ENCODE results near the gene CCDC194.

The CCDC194 gene, protein sequence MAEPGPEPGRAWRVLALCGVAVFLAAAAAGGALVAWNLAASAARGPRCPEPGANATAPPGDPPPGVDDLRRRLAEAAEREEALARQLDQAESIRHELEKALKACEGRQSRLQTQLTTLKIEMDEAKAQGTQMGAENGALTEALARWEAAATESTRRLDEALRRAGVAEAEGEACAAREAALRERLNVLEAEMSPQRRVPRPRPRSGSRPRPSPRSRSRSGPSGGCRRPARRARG
- 0.24 to 2.0 (median 0.67) reads per million in 9 experiments for total RNA-seq

DNA sequence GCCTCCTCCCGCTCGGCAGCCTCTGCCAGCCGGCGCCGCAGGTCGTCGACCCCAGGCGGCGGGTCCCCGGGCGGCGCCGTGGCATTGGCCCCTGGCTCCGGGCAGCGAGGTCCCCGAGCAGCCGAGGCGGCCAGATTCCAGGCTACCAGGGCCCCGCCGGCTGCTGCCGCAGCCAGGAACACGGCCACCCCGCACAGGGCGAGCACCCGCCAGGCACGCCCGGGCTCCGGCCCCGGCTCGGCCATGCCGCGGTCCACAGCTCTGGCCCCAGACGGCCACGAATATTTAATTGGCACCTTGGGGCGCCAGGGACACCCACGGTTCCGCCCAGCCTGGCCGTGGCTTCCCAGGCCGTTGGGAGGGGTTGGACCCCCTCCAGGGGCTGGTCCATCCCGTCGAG lies at the start of gene CCDC194:
TSS of gene CCDC194 (minus strand) at position 283 of the 400 bp plus-strand sequence. CDS start at position 245, 38 bp downstream.
- Mint-ChIP-seq H3K4me3 (peak within 1 kb of the TSS in 1 of 2 donors; percentile 23), H3K36me3 (ENCODE audit: insufficient read depth) (peaks cover 10% of the 10 kb centered on the region), H3K4me1 (ENCODE audit: low read depth in 2 of 2) (peaks cover 19 to 20% of the 10 kb centered on the region in 2 donors), H3K27ac (peak within 1 kb of the TSS in 1 of 2 donors; percentile 75), H3K9me3 (no peaks in the 10 kb centered on the region), H3K27me3 (no peaks in the 10 kb centered on the region)
- ATAC-seq (replicated peaks) (no peak), DNase-seq (no peak)

- Mint-ChIP-seq H3K4me3 (no peak overlapping the region), H3K4me1 (ENCODE audit: low read depth in 2 of 2) (no peaks in the 10 kb centered on the region), H3K9me3 (no peaks in the 10 kb centered on the region), H3K36me3 (ENCODE audit: insufficient read depth) (peaks cover 3% of the 10 kb centered on the region), H3K27me3 (peaks cover 6 to 7% of the 10 kb centered on the region in 2 donors), H3K27ac (no peak overlapping the region)
- ATAC-seq (replicated peaks) (peak; percentile 48), DNase-seq (no peak)
Observed at GRCh38 chr19:17441241-17442021, 47.4 kb upstream of the CCDC194 start.

DNA sequence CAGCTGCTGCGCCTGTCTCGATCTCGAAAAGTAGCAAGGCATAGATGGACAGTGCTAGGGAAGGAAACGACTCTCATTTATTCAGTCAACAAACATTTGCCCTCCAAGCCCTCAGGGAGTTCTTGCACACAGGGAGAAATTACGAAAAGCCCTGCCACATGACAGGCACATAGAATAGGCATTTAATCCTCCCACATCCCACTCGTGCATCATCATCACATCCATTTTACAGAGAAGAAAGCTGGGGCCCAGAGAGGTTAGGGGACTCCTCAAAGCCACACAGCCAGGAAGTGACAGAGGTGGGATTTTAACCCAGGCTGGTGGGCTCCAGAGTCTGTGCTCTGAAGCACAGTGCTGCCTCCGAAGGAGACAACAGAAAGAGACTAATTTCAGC lies 42.9 kb upstream of the CCDC194 start:
- Mint-ChIP-seq H3K27me3 (peaks cover 6 to 7% of the 10 kb centered on the region in 2 donors), H3K27ac (no peak overlapping the region), H3K9me3 (no peaks in the 10 kb centered on the region), H3K4me1 (ENCODE audit: low read depth in 2 of 2) (no peaks in the 10 kb centered on the region), H3K36me3 (ENCODE audit: insufficient read depth) (peaks cover 3% of the 10 kb centered on the region), H3K4me3 (no peak overlapping the region)
- no peak for ATAC-seq (replicated peaks)
- no peak for DNase-seq

DNA sequence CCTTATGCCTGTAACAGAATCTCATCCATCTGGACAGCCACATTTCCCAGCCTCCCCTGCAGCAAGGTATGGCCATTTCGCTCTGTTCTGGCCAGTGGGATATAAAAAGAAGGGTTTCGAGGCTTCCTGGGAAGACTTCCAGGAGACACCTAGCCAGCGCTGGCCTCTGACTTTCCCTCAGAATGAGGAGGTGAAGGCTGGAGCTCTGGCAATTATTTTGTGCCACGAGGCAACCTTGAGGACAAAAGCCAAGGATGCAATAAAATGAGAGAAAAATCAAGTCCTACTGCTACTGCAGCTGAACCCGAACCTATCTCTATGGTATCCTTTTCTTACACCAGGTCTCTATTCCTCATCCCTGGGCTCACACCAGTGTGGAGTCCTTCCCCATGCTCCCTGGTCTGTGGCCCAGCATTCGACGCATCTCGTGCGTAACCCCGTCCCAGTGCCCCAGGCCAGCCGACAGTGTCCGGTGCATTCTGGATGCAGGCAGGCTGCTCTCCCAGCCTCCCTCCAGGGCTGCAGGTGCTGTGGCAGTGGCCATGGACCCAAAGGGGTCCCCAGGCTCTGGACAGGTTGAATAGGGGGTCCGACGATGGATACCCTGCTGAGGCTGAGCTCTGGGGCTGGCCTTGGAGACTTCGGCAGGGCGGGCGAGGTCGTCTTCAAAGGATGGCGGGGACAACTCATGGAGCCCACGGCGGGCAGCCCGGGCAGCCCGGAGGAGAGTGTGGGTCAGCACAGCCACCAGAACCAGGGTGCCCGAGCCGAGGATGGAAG lies 42.3 kb upstream of the CCDC194 start:
- Mint-ChIP-seq H3K9me3 (no peaks in the 10 kb centered on the region), H3K4me1 (ENCODE audit: low read depth in 2 of 2) (no peaks in the 10 kb centered on the region), H3K4me3 (no peak overlapping the region), H3K27ac (no peak overlapping the region), H3K27me3 (peaks cover 6 to 7% of the 10 kb centered on the region in 2 donors), H3K36me3 (ENCODE audit: insufficient read depth) (peaks cover 3% of the 10 kb centered on the region)
- ATAC-seq (replicated peaks) (no peak), DNase-seq (no peak)

DNA sequence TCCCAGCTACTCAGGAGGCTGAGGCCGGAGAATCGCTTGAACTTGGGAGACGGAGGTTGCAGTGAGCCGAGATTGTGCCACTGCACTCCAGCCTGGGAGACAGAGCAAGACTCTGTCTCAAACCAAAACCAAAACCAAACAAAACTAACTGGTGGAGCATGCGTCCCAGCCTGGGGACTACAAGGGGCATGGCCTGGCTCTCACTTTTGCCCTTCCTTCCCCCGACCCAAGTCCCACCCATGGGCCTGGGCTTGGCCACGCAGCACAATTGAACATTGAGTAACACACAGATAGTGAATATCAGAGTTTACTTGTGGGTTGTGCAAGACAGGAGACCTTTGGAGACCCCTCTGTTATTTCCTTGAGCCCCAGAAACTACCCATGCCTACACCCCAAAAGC lies 41.2 kb upstream of the CCDC194 start:
- no peak overlapping the region for H3K4me3 Mint-ChIP-seq
- ATAC-seq (replicated peaks): no peak
- DNase-seq: no peak
- peaks cover 3% of the 10 kb centered on the region for H3K36me3 Mint-ChIP-seq (ENCODE audit: insufficient read depth)
- H3K4me1 Mint-ChIP-seq (ENCODE audit: low read depth in 2 of 2): no peaks in the 10 kb centered on the region
- H3K27me3 Mint-ChIP-seq: peaks cover 6 to 7% of the 10 kb centered on the region in 2 donors
- no peaks in the 10 kb centered on the region for H3K9me3 Mint-ChIP-seq
- H3K27ac Mint-ChIP-seq: no peak overlapping the region

- H3K27me3 Mint-ChIP-seq: no peaks in the 10 kb centered on the region
- no peaks in the 10 kb centered on the region for H3K36me3 Mint-ChIP-seq (ENCODE audit: insufficient read depth)
- H3K4me3 Mint-ChIP-seq: no peak overlapping the region
- no peak overlapping the region for H3K27ac Mint-ChIP-seq
- H3K9me3 Mint-ChIP-seq: no peaks in the 10 kb centered on the region
- no peak for DNase-seq
- no peak for ATAC-seq (replicated peaks)
- no peaks in the 10 kb centered on the region for H3K4me1 Mint-ChIP-seq (ENCODE audit: low read depth in 2 of 2)
Observed at GRCh38 chr19:17431417-17431816, 37.4 kb upstream of the CCDC194 start.

DNA sequence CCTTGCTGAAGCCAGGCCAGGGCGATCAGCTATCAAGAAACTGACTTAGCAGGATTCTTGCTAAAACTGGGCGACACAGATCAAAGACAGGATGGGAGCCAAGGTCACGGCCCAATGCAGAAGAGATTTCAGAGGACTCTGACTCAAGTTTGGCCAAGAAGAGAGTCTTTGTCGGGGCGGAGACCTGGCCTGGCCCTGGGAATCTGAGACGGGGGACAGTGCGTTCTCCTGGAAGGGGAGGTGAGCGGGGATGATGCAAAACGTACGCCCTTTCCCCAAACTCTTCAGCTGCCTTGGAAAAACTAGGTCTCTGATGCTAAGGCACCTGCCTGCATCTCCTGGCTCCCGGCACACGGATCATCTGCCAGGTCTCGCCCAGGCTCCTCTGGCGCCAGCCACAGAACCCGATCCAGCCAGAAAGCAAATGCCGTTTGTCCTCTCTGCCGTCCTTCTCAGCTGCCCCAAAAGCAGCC lies 35.7 kb upstream of the CCDC194 start:
- ATAC-seq (replicated peaks) (no peak), DNase-seq (no peak)
- Mint-ChIP-seq H3K36me3 (ENCODE audit: insufficient read depth) (no peaks in the 10 kb centered on the region), H3K27ac (no peak overlapping the region), H3K4me3 (no peak overlapping the region), H3K27me3 (no peaks in the 10 kb centered on the region), H3K9me3 (no peaks in the 10 kb centered on the region), H3K4me1 (ENCODE audit: low read depth in 2 of 2) (no peaks in the 10 kb centered on the region)

DNA sequence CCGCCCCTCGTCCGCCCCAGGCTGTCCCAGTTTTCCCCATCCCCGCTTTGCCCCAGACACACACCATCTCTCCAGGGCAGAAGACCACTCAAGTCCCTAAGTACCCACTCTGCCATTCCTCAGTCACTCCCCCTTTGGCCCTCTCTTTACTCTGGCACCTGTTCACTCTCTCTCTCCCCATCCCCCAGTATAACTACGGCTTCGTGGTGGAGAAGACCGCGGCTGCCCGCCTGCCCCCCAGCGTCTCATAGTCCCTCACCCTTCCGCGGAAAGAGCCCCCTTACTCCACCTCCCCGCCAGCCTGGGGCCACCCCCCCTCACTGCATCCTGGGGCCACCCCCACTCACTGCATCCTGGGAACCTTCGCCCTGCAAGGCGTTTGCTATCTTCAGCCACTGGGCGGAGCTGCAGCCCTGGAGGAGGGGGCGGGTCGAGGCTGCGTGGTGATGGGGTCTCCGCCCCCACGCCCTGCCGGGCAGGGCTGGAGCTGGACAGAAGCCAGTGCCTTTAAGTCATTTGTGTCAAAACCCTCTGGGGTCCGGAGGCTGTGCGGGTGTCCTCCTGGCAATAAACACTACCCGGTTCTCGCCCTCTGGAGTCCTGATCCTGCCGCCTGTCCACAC lies 30.9 kb upstream of the CCDC194 start:
- H3K9me3 Mint-ChIP-seq: no peaks in the 10 kb centered on the region
- DNase-seq (no peak), ATAC-seq (replicated peaks) (no peak)
- no peak overlapping the region for H3K4me3 Mint-ChIP-seq
- H3K4me1 Mint-ChIP-seq (ENCODE audit: low read depth in 2 of 2): peaks cover 7 to 8% of the 10 kb centered on the region in 2 donors
- H3K36me3 Mint-ChIP-seq (ENCODE audit: insufficient read depth): peaks cover 5% of the 10 kb centered on the region
- H3K27me3 Mint-ChIP-seq: no peaks in the 10 kb centered on the region
- no peak overlapping the region for H3K27ac Mint-ChIP-seq

DNA sequence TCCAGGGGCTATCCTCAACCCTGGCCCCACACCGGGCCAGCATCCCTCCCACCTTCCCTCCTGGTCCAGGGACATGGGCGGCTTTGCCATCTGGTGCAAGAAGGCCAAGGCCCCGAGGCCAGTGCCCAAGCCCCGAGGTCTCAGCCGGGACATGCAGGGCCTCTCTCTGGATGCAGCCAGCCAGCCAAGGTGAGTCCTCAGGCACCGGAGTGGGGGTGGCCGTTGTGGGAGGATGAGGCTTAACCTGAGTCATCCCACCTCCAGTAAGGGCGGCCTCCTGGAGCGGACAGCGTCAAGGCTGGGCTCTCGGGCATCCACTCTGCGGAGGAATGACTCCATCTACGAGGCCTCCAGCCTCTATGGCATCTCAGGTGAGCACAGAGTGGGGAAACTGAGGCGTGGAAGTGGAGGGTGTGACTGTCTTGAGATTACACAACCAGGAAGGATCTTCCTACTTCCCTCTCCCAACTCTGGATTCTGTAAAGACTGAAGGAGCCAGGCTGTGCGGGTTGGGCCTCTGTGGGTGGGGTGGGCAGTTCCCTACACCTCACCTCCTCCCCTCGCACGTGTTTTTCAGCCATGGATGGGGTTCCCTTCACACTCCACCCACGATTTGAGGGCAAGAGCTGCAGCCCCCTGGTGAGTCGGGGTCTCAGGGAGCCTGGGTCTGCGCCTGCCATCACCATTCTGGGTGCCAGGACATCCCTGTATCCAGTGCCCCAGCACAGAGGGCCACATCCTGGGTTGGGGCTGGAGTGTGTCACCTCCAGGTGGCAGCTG lies 29.6 kb upstream of the CCDC194 start:
- ATAC-seq (replicated peaks) (no peak), DNase-seq (no peak)
- H3K27ac Mint-ChIP-seq: no peak overlapping the region
- H3K36me3 Mint-ChIP-seq (ENCODE audit: insufficient read depth): peaks cover 5% of the 10 kb centered on the region
- no peaks in the 10 kb centered on the region for H3K9me3 Mint-ChIP-seq
- peaks cover 13 to 15% of the 10 kb centered on the region in 2 donors for H3K4me1 Mint-ChIP-seq (ENCODE audit: low read depth in 2 of 2)
- no peaks in the 10 kb centered on the region for H3K27me3 Mint-ChIP-seq
- H3K4me3 Mint-ChIP-seq: no peak overlapping the region

DNA sequence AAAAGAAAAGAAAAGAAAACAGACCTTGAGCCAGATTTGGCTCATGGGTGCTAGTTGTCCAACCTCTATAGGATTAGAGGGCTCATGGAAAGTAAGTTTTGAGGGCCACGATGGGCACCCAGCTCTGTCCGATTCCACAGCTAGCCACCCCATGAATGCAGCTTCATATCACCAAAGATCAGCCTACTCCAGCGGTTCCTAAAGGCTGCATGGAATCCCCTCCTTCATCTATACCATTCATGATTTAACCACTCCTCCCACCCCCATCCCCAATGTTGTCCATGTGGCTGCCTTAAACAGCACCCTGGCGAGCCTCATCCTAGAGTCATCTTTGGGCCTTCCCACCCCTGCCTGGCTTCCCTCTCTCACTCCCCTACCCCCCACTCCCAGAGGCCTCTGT lies 27.9 kb upstream of the CCDC194 start:
- Mint-ChIP-seq H3K4me3 (no peak overlapping the region), H3K27me3 (no peaks in the 10 kb centered on the region), H3K9me3 (no peaks in the 10 kb centered on the region), H3K27ac (no peak overlapping the region), H3K4me1 (ENCODE audit: low read depth in 2 of 2) (peaks cover 13 to 15% of the 10 kb centered on the region in 2 donors), H3K36me3 (ENCODE audit: insufficient read depth) (peaks cover 8% of the 10 kb centered on the region)
- ATAC-seq (replicated peaks) (no peak), DNase-seq (no peak)

GRCh38 chr19:17420475-17420924 lies 26.5 kb upstream of the CCDC194 start:
- H3K27ac Mint-ChIP-seq: peak overlapping the region; percentile 35 to 90
- H3K9me3 Mint-ChIP-seq: no peaks in the 10 kb centered on the region
- H3K27me3 Mint-ChIP-seq: no peaks in the 10 kb centered on the region
- no peak for ATAC-seq (replicated peaks)
- DNase-seq: no peak
- H3K4me3 Mint-ChIP-seq: peak overlapping the region; percentile 87 to 95
- H3K4me1 Mint-ChIP-seq (ENCODE audit: low read depth in 2 of 2): peaks cover 13 to 15% of the 10 kb centered on the region in 2 donors
- H3K36me3 Mint-ChIP-seq (ENCODE audit: insufficient read depth): peaks cover 16% of the 10 kb centered on the region

DNA sequence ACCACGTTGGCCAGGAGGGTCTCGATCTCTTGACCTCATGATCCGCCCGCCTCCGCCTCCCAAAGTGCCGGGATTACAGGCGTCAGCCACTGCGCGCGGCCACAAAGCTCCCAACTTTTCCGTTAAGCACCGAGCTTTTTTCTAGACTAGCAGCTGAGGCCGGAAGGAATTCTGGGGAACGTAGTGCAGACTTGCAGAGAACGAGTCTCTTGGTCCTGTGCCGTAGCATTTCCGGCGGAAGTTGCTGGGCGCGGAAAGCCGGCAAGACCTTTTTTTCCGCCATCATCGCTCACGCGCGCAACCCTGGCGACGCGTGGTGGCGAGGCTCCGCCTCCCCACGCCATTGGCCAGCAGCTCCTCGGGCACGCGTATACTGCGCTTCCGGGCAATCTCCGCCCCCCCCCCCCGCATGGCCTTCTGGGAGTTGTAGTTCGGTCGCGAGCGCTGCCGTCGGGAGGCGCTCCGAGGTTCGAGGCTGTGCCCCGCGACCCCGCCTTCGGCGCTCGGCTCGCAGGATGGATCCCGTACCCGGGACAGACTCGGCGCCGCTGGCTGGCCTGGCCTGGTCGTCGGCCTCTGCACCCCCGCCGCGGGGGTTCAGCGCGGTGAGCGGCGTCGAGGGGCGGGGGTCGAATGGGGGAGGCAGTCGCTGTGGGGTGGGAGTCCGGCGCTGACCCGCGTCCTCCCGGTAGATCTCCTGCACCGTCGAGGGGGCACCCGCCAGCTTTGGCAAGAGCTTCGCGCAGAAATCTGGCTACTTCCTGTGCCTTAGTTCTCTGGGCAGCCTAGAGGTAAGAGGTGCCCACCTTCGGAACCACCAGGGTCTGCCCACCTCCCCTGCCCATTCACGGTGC lies 25.9 kb upstream of the CCDC194 start, which contains the start of gene MVB12A:
TSS of gene MVB12A (plus strand) at position 427 of the 854 bp plus-strand sequence. CDS start at position 516, 89 bp downstream.
- Mint-ChIP-seq H3K27ac (peak within 1 kb of the TSS; percentile 84 to 90), H3K4me3 (peak within 1 kb of the TSS; percentile 87 to 95), H3K4me1 (ENCODE audit: low read depth in 2 of 2) (peaks cover 13 to 15% of the 10 kb centered on the region in 2 donors), H3K9me3 (no peaks in the 10 kb centered on the region), H3K36me3 (ENCODE audit: insufficient read depth) (peaks cover 19% of the 10 kb centered on the region), H3K27me3 (no peaks in the 10 kb centered on the region)
- peak; percentile 96 for ATAC-seq (replicated peaks)
- DNase-seq: peak; percentile 89 to 92 (median 89)
